ENCODE data around the gene PRTN3. TPM values are rescaled to one million over a fixed set of nuclear protein-coding genes. Genes with fewer than 3 reads are reported as not detected.
"Not testable (repeated sequence)": the region's sequence is repeated elsewhere in the genome, so short reads cannot be mapped to it uniquely, and the experiment has no call there.

Gene PRTN3
- total RNA-seq, 1 experiment from 2014 or later = not detected

DNA sequence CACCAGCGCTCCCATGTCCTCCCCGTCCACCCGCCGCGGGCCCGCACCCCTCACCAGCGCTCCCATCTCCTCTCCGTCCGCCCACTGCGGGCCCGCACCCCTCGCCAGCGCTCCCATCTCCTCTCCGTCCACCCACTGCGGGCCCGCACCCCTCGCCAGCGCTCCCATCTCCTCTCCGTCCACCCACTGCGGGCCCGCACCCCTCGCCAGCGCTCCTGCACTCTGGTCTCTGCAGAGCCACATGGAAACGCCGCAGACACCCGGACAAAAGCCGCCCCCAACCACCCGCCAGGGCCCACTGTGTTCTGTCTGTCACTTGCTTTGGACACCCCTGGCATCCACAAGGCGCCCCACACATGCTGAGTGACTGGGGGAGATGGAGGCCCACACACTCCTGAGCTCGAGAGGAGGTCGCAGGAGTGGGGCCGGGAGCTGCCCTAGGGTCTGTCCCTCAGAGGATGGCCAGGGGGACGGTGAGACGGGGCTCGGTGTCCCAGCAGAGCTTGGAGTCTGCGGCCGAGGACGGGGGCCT lies 26.0 kb downstream of the PRTN3 start:
- DNase-seq (ENCODE audit: low read depth) = no peak

DNA sequence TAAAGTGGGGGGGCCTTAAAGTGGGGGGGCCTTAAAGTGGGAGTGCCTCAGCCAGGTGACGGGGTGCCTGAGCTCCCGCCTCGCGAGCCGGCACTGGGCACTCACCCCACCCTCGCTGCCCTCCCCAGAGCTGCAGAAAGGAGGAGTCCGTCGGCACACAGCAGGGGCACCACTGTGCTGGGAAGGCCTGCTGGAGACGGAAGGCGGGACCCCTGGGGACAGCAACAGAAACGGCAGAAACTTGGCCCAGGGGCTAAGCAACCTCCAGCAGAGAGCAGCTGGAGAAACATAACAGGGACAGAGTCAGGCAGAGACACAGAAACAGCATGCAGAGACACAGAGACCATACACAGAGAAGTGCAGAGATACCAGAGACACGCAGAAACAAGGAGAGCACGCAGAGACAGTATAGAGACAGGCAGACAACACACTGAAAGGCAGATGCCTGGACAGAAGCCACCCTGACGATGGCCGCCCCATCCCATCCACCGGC lies 26.5 kb downstream of the PRTN3 start:
- DNase-seq (ENCODE audit: low read depth) = no peak

DNA sequence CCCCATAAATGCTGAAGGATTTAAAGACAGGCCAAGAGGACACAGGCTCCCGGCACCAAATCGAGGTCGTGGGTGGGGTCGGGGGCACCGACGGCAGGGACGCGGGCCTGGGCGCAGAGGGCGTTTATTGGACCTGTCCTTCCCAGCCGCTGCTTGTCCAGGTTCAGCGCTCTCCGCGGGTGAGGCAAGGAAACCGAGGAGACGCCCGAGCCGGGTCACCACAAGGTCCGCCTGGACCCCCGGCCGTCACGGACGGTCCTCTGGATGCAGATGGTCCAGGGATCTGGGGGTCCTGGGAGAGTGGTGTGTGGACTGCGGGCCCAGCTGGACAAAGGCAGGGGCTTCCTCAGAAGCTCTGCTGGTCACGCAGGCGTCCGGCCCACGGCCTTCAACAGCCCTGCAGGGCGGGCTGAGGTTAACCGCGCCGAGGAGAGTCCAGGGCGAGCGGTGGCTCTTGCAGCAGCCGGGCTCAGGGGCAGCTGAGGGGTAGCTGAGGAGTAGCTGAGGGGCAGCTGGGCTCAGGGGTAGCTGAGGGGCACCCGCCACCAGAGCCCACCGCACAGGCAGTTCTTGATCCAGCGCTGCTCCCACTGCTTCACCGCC lies 27.2 kb downstream of the PRTN3 start:
- no peak for DNase-seq (ENCODE audit: low read depth)

DNA sequence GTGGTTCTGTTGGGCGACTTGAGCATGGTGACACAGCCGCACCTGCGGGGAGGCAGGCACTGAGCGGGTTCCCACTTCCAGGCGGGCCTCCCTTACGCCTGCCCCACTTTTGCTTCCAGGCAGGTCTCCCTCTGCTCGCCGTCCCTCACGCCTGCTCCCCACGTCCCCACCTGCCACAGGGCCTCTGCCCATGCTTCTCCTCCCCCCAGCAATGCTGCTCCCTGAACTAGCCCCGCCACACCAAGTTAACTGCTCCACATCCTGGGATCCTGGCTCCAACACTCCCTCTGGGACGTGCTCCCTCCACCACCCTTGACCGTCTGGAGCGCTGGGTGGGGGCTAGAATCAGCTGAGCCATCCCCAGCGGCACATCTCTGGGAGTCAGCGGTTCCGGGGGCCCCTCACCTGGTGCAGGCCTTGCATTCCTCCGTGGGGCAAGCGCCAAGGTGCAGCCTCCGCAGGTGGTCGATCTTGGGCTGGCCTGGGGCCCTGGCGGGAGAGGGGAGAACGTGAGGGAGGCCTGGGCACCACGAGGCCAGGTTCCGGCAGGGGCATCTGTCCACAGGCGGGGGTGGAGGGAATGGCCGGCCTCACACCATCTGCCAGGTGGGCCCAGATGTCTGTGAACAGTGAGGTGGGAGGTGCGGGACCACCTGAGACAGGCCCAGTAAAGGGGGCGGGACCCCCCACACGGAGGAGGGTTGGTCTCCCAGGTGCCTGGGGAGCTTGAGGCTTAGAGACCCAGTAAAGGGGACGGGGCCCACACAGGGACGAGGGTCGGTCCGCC lies 27.9 kb downstream of the PRTN3 start:
- no peak for DNase-seq (ENCODE audit: low read depth)

DNA sequence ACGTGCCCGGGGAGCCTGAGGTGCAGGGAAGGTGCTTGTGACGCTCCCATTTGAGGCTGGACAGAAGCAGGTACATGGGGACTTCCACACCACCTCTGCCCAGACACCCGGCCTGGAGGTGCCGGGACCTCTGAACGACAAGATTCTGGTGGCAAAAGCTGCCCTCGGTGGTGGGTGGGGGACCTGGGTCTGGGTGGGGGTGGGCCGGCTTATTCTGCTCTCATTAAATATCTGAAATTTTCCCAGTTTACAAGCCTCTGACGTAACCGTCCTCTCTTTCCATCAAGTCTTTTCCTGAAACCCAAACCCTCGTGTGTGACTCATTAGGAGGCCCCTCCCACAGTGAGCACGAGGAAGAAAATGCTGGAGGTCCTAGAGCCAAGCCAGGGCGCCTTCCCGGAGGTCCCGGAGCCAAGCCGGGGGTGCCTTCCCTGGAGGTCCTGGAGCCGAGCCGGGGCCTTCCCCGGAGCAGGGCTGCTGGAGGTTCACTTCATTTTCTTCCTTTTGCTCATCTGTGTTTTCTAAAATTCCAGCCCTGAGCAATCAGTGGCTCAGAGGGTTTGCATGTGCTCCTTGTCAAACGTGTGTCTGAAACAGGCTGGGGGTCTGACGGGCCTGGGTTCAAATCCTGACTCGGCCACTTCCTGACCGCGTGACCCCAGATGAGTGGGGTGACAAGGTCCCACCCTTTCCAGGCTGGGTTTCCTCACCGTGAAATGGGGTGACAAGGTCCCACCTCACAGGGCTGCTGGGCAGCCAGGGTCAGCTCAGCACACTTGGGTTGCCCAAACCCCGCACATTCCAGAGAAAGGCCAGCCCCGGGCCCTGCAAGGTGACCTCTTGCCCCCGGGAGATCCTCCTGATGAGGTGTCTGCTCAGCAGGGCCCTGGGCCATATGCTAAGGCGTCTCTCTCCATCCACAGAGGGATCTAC lies 28.7 kb downstream of the PRTN3 start:
- DNase-seq (ENCODE audit: low read depth) = peak; percentile 85

DNA sequence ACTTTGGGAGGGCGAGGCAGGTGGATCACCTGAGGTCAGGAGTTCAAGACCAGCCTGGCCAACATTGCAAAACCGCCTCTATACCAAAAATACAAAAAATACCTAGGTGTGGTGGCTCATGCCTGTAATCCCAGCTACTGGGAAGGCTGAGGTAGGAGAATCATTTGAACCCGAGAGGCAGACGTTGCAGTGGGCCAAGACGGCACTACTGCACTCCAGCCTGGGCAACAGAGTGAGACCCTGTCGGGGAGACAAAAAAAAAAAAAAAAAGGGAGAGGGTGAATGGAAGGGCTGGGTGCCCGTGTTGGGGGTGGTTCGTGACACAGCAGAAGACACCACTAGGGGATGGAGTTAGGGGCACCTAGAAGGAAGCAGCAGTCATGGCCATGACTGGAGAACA lies 29.5 kb downstream of the PRTN3 start:
- DNase-seq (ENCODE audit: low read depth) = no peak

DNA sequence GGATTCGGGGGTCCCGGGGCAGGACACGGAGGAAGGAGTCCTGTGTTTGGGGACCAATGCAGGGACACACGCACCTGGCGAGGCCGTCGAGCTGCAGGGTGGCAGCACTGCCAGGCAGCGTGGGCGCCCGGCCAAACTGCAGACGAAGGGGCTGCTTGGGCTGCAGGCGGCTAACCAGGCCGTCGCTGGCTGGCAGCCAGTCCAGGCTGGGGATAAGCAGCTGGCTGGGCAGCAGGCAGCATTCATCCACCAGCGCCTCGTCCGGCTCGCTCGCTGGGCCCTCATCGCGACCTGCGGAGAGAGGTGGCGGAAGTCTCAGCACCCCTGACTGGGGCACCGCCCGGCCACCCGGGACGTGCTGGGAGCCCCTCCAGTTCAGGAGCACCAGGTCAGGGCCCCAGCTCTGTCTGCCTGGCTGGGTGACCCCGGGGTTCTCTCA lies 30.2 kb downstream of the PRTN3 start:
- DNase-seq (ENCODE audit: low read depth) = no peak

DNA sequence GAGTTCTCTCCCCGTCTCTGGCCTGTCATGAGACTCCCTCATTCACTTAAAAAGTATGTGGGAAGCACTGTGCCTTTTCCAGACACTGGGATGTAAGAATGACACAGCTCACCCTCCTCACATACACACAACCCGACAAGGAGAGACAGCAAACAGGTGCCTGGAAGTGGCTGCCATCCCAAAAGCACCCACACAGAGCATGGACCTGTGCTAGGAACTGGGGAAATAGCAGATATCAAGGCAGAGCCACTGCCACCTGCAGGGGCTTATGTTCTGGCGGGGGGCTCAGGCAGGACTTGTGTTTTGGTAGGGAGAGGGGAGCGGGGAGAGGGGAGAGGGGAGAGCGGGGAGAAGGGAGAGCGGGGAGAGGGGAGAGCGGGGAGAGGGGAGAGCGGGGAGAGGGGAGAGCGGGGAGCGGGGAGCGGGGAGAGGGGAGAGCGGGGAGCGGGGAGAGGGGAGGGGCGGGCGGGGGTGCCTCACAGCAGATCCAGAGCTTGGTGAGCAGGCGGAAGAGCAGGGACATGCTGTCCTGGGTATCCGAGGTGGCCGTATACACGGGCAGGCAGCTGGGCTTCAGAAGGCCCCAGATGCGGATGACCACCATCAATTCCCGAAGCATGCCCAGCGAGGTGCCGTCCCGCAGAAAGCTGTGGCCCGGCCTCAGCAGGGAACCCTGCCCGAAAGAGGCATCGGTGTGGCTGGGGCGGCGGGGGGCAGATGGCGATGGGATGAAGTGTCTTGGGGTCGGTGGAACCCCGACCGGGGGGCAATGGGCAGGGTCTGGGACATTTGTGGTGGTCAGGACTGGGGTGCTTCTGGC lies 30.9 kb downstream of the PRTN3 start:
- DNase-seq (ENCODE audit: low read depth) = peak; percentile 25

DNA sequence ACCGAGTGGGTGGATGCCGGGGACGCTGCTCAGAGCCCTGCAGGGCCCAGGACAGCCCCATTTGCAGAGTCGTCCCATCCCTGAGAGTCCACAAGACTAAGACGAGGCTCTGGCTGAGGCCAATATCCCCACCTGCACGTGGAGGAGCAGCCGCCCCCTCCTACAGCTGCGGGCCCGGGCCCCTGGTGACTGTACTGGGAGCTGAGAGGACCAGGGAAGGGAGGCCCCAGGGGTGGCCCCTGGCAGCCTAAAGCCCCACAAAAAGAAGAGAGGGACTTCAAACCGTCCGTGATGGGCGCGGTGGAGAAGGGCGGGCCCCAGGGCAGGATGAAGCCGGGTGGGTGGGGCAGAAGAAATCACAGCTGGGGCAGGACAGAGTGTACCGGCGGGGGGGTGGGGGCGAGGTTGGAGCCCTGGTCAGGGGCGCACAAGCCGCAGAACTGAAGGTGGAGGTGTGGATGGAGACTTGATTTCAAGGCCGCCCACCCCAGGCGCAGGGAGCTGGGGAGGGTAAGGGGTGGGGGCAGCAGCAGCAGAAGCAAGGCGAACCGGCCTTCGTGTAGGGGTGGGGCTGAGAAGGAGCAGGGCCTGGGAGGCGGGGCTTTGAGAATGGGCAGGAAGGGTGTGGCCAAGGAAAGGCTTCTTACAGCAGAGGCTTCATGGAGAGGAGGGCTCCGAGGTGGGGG lies 31.6 kb downstream of the PRTN3 start:
- peak; percentile 67 for DNase-seq (ENCODE audit: low read depth)

DNA sequence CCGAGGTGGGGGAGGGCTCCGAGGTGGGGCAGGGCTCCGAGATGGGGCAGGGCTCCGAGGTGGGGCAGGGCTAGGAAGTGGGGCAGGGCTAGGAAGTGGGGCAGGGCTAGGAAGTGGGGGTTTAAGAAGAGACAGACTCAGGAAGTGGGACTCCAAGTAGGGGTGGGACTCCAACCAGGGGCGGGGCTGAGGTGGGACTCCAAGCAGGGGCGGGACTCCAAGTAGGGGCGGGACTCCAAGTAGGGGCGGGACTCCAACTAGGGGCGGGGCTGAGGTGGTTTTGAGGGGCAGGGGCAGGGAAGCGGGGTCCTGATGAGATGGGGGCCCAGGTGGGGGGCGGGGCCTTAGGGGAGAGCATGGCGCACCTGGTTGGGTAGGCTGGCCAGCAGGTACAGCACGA lies 32.3 kb downstream of the PRTN3 start:
- peak; percentile 49 for DNase-seq (ENCODE audit: low read depth)

DNA sequence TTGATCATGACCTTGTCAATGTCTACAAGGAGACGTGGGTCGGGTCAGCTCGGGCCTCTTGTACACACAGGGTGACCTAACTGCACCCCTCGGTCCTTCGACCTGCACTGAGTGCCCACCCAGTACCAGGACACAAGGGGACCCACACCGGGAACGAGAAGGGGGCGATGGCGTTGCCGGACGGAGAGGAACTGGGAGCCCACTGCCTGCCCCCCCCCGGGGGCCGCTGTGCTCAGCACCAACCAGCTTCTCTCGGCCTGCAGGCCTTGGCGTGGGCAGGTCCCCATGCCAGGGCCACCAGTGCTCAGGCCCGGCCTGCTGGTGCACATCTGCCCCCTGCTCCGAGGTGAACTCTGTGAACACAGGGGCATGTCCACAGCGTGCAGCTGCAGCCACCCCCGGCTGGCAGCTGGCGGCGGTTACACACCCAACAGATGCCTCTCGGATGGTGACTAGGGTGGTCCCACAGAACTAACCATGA lies 32.8 kb downstream of the PRTN3 start:
- DNase-seq (ENCODE audit: low read depth) = no peak

DNA sequence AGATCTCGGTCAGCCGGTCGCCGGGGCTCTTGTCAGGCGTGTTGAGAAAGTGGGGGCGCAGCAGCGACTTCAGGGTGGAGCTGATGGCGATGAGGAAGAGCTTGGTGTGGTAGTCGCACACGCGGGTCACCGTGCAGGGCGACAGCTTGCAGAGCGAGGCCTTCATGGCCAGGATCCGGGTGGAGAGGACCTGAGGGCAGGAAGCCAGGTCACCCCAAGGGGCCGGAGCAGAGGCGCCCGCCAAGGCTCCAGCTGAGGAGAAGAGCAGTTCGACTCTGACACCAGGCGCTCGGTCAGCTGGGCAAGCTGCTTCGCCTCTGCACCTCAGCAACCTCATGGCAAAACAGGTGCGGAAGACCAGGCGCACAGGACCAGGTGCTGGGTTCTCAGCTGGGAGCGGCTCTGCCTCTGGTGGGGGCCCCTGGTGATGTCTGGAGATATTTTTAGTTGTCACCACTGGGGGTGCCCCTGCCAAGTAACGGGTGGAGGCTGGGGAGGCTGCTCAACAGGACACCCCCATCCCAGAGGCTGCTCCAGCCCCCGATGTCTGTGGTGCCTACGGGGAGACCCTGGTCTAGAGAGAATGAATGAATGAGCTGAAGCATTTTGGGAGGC lies 34.6 kb downstream of the PRTN3 start:
- no peak for DNase-seq (ENCODE audit: low read depth)

DNA sequence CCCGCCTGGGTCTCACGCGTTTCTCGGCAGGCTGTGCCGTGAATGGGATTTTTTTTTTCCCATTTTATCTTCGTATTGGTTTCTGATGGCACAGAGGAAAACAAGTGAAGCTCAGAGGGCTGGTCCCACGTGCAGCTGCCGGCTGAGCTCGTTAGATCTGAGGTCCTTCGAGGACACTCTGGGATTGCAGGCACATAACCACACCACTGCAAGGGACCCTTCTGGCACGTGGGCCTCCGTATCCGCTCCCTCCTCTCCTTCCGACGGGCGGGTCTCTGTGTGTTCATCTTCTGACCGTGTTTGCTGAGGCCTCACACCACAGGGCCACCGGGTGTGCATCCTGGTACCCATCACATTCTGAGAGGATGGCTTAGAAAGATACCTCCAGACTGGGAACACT lies 35.3 kb downstream of the PRTN3 start:
- no peak for DNase-seq (ENCODE audit: low read depth)

DNA sequence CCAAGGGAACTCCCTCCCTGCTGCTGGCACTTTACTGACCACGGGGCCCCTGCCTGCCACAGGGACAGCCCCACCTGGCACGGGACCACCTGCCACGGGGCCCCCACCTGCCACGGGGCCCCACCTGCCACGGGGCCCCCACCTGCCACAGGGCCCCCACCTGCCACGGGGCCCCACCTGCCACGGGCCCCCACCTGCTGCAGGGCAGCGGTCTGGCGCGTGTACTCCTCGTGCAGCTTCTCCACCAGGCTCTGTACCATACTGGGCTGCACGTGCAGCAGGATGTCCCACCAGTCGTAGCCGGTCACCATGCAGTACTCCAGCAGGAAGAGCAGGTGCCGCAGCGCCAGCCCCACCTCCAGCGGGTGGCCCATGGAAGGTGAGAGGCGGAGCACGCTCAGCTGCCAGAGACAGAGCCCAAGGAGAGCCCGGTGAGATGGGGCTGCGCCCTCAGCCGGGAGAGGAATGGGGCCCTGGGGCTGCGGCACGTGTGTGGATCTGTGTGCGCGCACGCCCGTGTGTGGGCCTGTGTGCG lies 36.0 kb downstream of the PRTN3 start:
- no peak for DNase-seq (ENCODE audit: low read depth)

DNA sequence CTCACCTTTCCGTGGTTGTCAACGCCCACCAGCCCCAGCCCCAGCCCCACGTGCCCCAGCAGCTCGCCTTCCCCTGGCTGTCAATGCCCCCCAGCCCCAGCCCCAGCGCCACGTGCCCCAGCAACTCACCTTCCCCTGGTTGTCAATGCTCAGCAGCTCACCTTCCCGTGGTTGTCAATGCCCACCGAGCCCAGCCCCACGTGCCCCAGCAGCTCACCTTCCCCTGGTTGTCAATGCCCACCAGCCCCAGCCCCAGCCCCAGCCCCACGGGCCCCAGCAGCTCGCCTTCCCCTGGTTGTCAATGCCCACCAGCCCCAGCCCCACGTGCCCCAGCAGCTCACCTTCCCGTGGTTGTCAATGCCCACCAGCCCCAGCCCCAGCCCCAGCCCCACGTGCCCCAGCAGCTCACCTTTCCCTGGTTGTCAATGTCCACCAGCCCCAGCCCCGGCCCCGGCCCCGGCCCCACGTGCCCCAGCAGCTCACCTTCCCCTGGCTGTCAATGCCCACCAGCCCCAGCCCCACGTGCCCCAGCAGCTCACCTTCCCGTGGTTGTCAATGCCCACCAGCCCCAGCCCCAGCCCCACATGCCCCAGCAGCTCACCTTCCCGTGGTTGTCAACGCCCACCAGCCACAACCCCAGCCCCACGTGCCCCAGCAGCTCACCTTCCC lies 37.3 kb downstream of the PRTN3 start:
- DNase-seq (ENCODE audit: low read depth) = not testable (repeated sequence)

DNA sequence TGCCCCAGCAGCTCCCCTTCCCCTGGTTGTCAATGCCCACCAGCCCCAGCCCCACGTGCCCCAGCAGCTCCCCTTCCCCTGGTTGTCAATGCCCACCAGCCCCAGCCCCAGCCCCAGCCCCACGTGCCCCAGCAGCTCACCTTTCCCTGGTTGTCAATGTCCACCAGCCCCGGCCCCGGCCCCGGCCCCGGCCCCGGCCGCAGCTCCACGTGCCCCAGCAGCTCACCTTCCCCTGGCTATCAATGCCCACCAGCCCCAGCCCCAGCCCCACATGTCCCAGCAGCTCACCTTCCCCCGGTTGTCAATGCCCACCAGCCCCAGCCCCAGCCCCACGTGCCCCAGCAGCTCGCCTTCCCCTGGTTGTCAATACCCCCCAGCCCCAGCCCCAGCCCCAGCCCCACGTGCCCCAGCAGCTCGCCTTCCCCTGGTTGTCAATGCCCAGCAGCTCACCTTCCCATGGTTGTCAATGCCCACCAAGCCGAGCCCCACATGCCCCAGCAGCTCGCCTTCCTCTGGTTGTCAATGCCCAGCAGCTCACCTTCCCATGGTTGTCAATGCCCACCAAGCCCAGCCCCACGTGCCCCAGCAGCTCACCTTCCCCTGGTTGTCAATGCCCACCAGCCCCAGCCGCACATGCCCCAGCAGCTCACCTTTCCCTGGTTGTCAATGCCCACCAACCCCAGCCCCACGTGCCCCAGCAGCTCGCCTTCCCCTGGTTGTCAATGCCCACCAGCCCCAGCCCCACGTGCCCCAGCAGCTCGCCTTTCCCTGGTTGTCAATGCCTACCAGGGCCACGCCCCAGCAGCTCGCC lies 38.2 kb downstream of the PRTN3 start:
- not testable (repeated sequence) for DNase-seq (ENCODE audit: low read depth)

DNA sequence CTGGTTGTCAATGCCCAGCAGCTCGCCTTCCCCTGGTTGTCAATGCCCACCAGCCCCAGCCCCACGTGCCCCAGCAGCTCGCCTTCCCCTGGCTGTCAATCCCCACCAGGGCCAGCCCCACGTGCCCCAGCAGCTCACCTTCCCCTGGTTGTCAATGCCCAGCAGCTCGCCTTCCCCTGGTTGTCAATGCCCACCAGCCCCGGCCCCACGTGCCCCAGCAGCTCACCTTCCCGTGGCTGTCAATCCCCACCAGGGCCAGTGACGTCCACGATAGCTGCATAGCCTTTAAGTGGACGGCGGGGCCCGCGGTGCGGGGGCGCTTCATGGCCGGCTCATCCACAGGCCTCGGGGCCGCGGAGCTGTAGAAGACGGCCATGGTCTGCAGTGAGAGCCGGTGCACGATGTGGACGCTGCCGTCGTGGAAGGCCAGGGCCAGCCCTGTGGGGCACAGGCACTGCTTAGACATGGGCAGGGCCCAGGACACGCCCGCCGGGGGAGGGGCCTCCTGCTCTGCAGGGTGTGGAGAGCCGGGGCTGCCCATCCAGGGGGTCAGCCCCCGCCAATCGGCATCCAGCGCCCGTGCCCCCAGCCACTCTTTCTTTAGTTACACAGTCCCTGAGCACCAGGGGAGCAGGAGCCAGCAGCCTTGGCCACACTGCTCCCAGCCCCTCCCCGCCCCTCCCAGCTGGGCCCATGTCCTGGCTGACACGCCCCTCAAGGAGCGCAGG lies 39.1 kb downstream of the PRTN3 start:
- DNase-seq (ENCODE audit: low read depth) = no peak

Data from RPMI7951 (cell line).